ENCODE data around the gene CCT8L2.
"Not testable (repeated sequence)": the region's sequence is repeated elsewhere in the genome, so short reads cannot be mapped to it uniquely, and the experiment has no call there.

CCT8L2 gene

GRCh38 chr22:16603448-16603768 is 10.8 kb upstream of the CCT8L2 start:
- DNase-seq (ENCODE audit: insufficient read length, low spot score) (no peak), FAIRE-seq (no peak)
- no peak for TF ChIP-seq SPI1 (IDR thresholded peaks at IDR 0.05; ENCODE audit: low read depth, low read length)
- no peak for TF ChIP-seq TAF1 (IDR thresholded peaks at IDR 0.05; ENCODE audit: low read depth, low read length)
- TF ChIP-seq PAX5 (IDR thresholded peaks at IDR 0.05; ENCODE audit: insufficient read depth, low read length, severe bottlenecking), result no peak
- TF ChIP-seq POU2F2 (IDR thresholded peaks at IDR 0.05; ENCODE audit: low read depth, low read length), result no peak
- TF ChIP-seq POLR2A (IDR thresholded peaks at IDR 0.05; ENCODE audit: low read depth, low read length), result no peak
- no peak for TF ChIP-seq POLR2AphosphoS5 (IDR thresholded peaks at IDR 0.05; ENCODE audit: low read depth, low read length)

- not testable (repeated sequence) for DNase-seq (ENCODE audit: insufficient read length, low spot score)
- FAIRE-seq, result peak; percentile 87
Observed at GRCh38 chr22:16602728-16603447, 10.3 kb upstream of the CCT8L2 start.

DNA sequence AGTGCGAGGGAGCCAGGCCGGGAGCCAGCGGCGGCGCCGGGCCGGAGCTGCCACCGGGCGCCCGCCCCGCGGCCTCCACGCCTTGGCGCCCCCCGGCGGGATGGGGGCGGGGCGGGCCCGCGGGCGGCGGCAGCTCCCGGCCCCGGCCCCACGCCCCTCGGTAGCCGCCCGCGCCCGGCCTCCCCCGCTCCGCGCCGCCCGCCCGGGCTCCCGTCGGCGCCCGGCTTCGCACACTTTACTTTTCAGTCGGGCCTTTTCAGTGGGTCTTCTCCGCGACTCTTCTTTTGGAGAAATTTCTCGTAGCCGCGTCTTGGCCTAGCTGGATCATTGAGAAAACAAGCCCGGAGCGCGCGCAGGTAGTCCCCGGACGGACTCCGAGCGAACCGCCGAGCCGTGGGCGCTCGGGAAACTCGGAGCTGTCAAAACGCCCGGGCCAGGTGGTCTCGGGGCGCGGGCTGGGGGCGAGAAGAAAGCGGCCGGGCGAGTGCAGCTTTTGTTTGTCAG is 9.7 kb upstream of the CCT8L2 start:
- FAIRE-seq, result not testable (repeated sequence)

DNA sequence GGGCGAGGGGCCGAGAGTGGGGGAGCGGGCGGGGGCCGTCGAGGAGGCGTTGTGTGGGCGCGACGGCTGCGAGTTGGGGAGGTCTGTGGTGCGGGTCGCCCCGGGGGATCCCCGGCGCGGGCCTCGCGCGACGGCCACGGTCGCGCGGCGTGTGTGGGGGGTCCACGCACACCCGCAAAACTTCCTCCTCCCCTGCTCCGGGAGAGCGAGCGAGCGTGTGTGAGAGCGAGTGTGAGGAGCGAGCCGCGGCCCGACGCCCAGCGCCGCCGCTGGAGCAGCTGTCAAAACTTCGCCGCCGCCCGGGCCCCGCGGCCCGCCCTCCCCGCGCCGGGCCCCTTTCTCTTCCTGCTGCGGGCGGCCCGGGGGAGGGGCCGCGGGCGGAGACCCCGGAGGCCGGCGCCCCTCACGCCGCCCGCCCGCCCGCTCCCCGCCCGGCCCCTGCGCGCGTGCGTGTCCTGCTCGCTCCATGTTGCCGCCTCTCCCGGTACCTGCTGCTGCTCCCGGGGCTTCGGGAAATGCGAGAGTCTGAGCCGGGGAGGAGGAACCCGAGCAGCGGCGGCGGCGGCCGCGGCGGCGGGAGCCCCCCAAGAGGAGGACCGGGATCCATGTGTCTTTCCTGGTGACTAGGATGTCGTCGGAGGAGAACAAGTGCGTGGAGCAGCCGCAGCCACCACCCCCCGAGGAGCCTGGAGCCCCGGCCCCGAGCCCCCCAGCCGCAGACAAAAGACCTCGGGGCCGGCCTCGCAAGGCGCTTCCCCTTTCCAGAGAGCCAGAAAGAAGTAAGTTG is 9.0 kb upstream of the CCT8L2 start:
- no peak for DNase-seq (ENCODE audit: insufficient read length, low spot score)
- no peak for FAIRE-seq
- TF ChIP-seq POLR2A (IDR thresholded peaks at IDR 0.05; ENCODE audit: low read depth, low read length), result no peak
- no peak for TF ChIP-seq POU2F2 (IDR thresholded peaks at IDR 0.05; ENCODE audit: low read depth, low read length)
- no peak for TF ChIP-seq SPI1 (IDR thresholded peaks at IDR 0.05; ENCODE audit: low read depth, low read length)
- no peak for TF ChIP-seq PAX5 (IDR thresholded peaks at IDR 0.05; ENCODE audit: insufficient read depth, low read length, severe bottlenecking)
- TF ChIP-seq POLR2AphosphoS5 (IDR thresholded peaks at IDR 0.05; ENCODE audit: low read depth, low read length), result no peak
- TF ChIP-seq TAF1 (IDR thresholded peaks at IDR 0.05; ENCODE audit: low read depth, low read length), result no peak

More for the DNA sequence above, 9.7 kb upstream of the CCT8L2 start:
- not testable (repeated sequence) for DNase-seq (ENCODE audit: insufficient read length, low spot score)

GRCh38 chr22:16600644-16601436 is 8.2 kb upstream of the CCT8L2 start:
- not testable (repeated sequence) for DNase-seq (ENCODE audit: insufficient read length, low spot score); FAIRE-seq

DNA sequence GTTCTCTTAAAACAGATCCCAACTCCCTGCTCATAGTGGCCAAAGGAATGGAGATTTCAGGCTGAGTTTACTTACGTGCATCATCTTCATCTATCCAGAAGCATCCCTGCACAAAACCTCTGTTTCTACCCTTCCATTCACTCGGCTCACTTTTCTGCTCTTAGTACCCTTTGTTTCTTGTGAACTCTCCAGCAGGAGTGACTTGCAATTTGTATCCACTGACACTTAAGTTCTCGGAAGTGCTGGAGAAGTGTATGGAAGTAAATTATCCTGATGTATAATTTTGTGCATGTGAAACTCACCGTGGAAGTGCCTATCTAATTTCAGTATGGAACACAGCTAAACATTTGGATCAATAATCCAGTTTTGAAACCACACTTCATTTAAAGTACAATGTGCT is 7.0 kb upstream of the CCT8L2 start:
- FAIRE-seq, result not testable (repeated sequence)

GRCh38 chr22:16595251-16595650 is 2.6 kb upstream of the CCT8L2 start:
- DNase-seq (ENCODE audit: insufficient read length, low spot score); FAIRE-seq: not testable (repeated sequence)

More for the DNA sequence above, 7.0 kb upstream of the CCT8L2 start:
- not testable (repeated sequence) for DNase-seq (ENCODE audit: insufficient read length, low spot score)

GRCh38 chr22:16594026-16594425 is 1.4 kb upstream of the CCT8L2 start:
- no peak for DNase-seq (ENCODE audit: insufficient read length, low spot score)
- TF ChIP-seq SPI1 (IDR thresholded peaks at IDR 0.05; ENCODE audit: low read depth, low read length), result no peak
- no peak for TF ChIP-seq POLR2AphosphoS5 (IDR thresholded peaks at IDR 0.05; ENCODE audit: low read depth, low read length)
- TF ChIP-seq TAF1 (IDR thresholded peaks at IDR 0.05; ENCODE audit: low read depth, low read length), result no peak
- no peak for TF ChIP-seq POLR2A (IDR thresholded peaks at IDR 0.05; ENCODE audit: low read depth, low read length)
- TF ChIP-seq PAX5 (IDR thresholded peaks at IDR 0.05; ENCODE audit: insufficient read depth, low read length, severe bottlenecking), result no peak
- TF ChIP-seq POU2F2 (IDR thresholded peaks at IDR 0.05; ENCODE audit: low read depth, low read length), result no peak

GRCh38 chr22:16592231-16592630 is 379 bp downstream of the CCT8L2 start:
- FAIRE-seq; DNase-seq (ENCODE audit: insufficient read length, low spot score): not testable (repeated sequence)

More at GRCh38 chr22:16594026-16594425, 1.4 kb upstream of the CCT8L2 start:
- FAIRE-seq, result no peak

GRCh38 chr22:16591136-16591535 is 1.5 kb downstream of the CCT8L2 start:
- FAIRE-seq; DNase-seq (ENCODE audit: insufficient read length, low spot score): not testable (repeated sequence)

DNA sequence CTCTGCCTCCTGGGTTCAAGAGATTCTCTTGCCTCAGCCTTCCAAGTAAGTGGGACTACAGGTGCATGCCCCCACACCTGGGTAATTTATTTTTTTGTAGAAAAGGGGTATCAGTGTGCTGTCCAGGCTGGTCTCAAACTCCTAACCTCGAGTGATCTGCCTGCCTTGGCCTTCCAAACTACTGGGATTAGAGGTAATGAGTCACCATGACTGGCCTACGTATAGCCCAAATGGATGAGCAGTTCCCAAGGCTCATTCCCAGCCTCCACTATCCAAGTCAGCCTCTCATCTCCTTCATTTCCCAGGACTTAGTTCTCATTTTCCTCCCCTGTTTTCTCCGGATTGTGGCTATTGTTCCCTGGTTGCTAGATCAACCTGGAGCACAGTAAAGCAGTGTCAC is 5.6 kb downstream of the CCT8L2 start:
- FAIRE-seq, result no peak
- TF ChIP-seq PAX5 (IDR thresholded peaks at IDR 0.05; ENCODE audit: insufficient read depth, low read length, severe bottlenecking), result no peak
- no peak for TF ChIP-seq TAF1 (IDR thresholded peaks at IDR 0.05; ENCODE audit: low read depth, low read length)
- no peak for TF ChIP-seq POLR2AphosphoS5 (IDR thresholded peaks at IDR 0.05; ENCODE audit: low read depth, low read length)
- TF ChIP-seq SPI1 (IDR thresholded peaks at IDR 0.05; ENCODE audit: low read depth, low read length), result no peak
- TF ChIP-seq POLR2A (IDR thresholded peaks at IDR 0.05; ENCODE audit: low read depth, low read length), result no peak
- TF ChIP-seq POU2F2 (IDR thresholded peaks at IDR 0.05; ENCODE audit: low read depth, low read length), result no peak
- DNase-seq (ENCODE audit: insufficient read length, low spot score), result no peak

All from GM12891 (cell line).